AG04450 (cell line): ENCODE data around the gene TESK2. TPM values are rescaled to one million over a fixed set of nuclear protein-coding genes. Genes with fewer than 3 reads are reported as not detected.

Experiments
- CTCF ChIA-PET: fragments of 300-600, 350-600 bp; formaldehyde crosslinking; extraction: SDS; loops from one replicate; lab custom pipeline; 2022; ENCODE audit warnings: antibody characterized with exemption, inconsistent platforms; lab: Charles Lee
- POLR2A ChIA-PET: fragments of 350-600 bp; formaldehyde crosslinking; extraction: SDS; loops from one replicate; lab custom pipeline; 2021; ENCODE audit warnings: antibody characterized with exemption, inconsistent platforms; lab: Yijun Ruan, JAX
- DNase-seq: peaks from one replicate; pipeline ENCODE4 v3.0.0-alpha.2; 2011; ENCODE audit warnings: low read depth, low spot score
- H3K27ac ChIP-seq: one replicate; pipeline ENCODE4 v1.5.1; 2012; ENCODE audit warnings: low read depth, low read length, control low read depth
- H3K27me3 ChIP-seq: one replicate; pipeline ENCODE4 v1.6.0; 2012; ENCODE audit warnings: low read length; ENCODE audit not compliant: control insufficient read depth, insufficient read depth
- H3K4me3 ChIP-seq: 2 replicates; pipeline ENCODE4 v1.5.1; 2011; ENCODE audit warnings: mild to moderate bottlenecking, low read depth, low read length, control low read depth
- H3K9me3 ChIP-seq: 2 replicates; pipeline ENCODE4 v1.5.1; 2012; ENCODE audit warnings: low read length; ENCODE audit not compliant: control insufficient read depth, insufficient read depth
- CTCF ChIP-seq: IDR thresholded peaks from 2 replicates; pipeline ENCODE4 v1.5.1; 2011; ENCODE audit warnings: low read depth, low read length, control low read depth, inconsistent platforms
- polyA plus RNA-seq: library from polyadenylated mRNA; depleted of rRNA; stranded (reverse); fragments of >200 nt; gene quantifications from 2 replicates; pipeline ENCODE4 v1.2.3, GENCODE V29; 2011

Gene TESK2
- polyA plus RNA-seq, 1 experiment: 2.6 TPM

- Histone ChIP-seq H3K27me3 (no peaks in the 10 kb centered on the region), H3K9me3 (no peaks in the 10 kb centered on the region; the same call in 1 of the 2 replicates), H3K27ac (no peak overlapping the region), H3K4me3 (no peak overlapping the region)
- no peak for TF ChIP-seq CTCF
- POLR2A ChIA-PET: no interaction called here
- CTCF ChIA-PET: interaction anchor here (1.0 kb wide), 1 partner anchor 27 kb away, joined by 3 read pairs; no protein-coding TSS in a partner anchor
- DNase-seq: no peak
Measured at GRCh38 chr1:45332346-45332720, 158.6 kb downstream of the TESK2 start.

GRCh38 chr1:45331436-45332345 is 159.3 kb downstream of the TESK2 start:
- ChIA-PET POLR2A (no interaction called here), CTCF (interaction anchor here (1.0 kb wide), 1 partner anchor 27 kb away, joined by 3 read pairs; no protein-coding TSS in a partner anchor)
- Histone ChIP-seq H3K4me3 (no peak overlapping the region), H3K27ac (no peak overlapping the region), H3K27me3 (no peaks in the 10 kb centered on the region), H3K9me3 (no peaks in the 10 kb centered on the region; the same call in 1 of the 2 replicates)
- no peak for TF ChIP-seq CTCF
- DNase-seq: no peak

- no peaks in the 10 kb centered on the region; the same call in 1 of the 2 replicates for H3K9me3 ChIP-seq
- no peak overlapping the region for H3K27ac ChIP-seq
- ChIA-PET CTCF (interaction anchor here (1.4 kb wide), 1 partner anchor 26 kb away, joined by 11 read pairs; no protein-coding TSS in a partner anchor), POLR2A (interaction anchor here (1.3 kb wide), 1 partner anchor 10 kb away, joined by 13 read pairs; the partner anchor contains the start of genes MUTYH and TOE1)
- H3K27me3 ChIP-seq: no peaks in the 10 kb centered on the region
- DNase-seq: no peak
- no peak overlapping the region for H3K4me3 ChIP-seq
- TF ChIP-seq CTCF: no peak
Measured at GRCh38 chr1:45329445-45329844, 161.5 kb downstream of the TESK2 start.

GRCh38 chr1:45328680-45329079 is 162.3 kb downstream of the TESK2 start:
- ChIA-PET CTCF (interaction anchor here (0.6 to 1.4 kb wide), 2 partner anchors 25 to 314 kb away, joined by 4 to 11 read pairs; no protein-coding TSS in a partner anchor), POLR2A (interaction anchor here (0.6 to 1.3 kb wide), 2 partner anchors 11 to 181 kb away, joined by 4 to 13 read pairs; partner anchors contain the start of genes MUTYH and TOE1)
- Histone ChIP-seq H3K4me3 (no peak overlapping the region), H3K27me3 (no peaks in the 10 kb centered on the region), H3K27ac (no peak overlapping the region), H3K9me3 (no peaks in the 10 kb centered on the region; the same call in 1 of the 2 replicates)
- no peak for TF ChIP-seq CTCF
- DNase-seq: no peak
